Colonic mucosa (tissue), 4 donors: Measurements from ENCODE around the gene FGFR4. TPM values are rescaled to one million over a fixed set of nuclear protein-coding genes. Genes with fewer than 3 reads are reported as not detected.

Source experiments
- DNase-seq: peaks from one replicate; pipeline ENCODE4 v3.0.0-alpha.2; 2020
- H3K27ac ChIP-seq: fragments of 200-600 bp; one replicate; pipeline ENCODE4 v1.8.0; 2021
- H3K27me3 ChIP-seq: fragments of 200-600 bp; one replicate; pipeline ENCODE4 v1.8.0; 2021
- H3K36me3 ChIP-seq: fragments of 200-600 bp; one replicate; pipeline ENCODE4 v1.8.0; 2021
- H3K4me1 ChIP-seq: fragments of 200-600 bp; one replicate; pipeline ENCODE4 v1.8.0; 2021; ENCODE audit warnings: mild to moderate bottlenecking
- H3K4me3 ChIP-seq: fragments of 200-600 bp; one replicate; pipeline ENCODE4 v1.8.0; 2021
- H3K9ac ChIP-seq, 2 donors: one replicate each; pipeline ENCODE4 v1.7.0; 2013; ENCODE audit warnings: control low read depth in 2 of 2, low read depth in 2 of 2, low read length in 2 of 2
- H3K9me3 ChIP-seq: fragments of 200-600 bp; one replicate; pipeline ENCODE4 v1.8.0; 2021
- CTCF ChIP-seq: fragments of 200-600 bp; IDR thresholded peaks from one replicate; pipeline ENCODE4 v1.8.0; 2022; ENCODE audit warnings: antibody characterized with exemption, mild to moderate bottlenecking
- intact Hi-C: fragments of 100-400 bp; cut with DNase I; formaldehyde crosslinking; loops from one replicate; pipeline ENCODE4 v1.14.1; 2022
- total RNA-seq, 2 donors: library from RNA; stranded (reverse); fragmentation: NEBNext Ultra II Directional in 1 of 2; extraction: Animal tissue kit (Norgen Biotek cat#: 25700) in 1 of 2; gene quantifications; one replicate each; pipeline ENCODE4 v1.2.1, GENCODE V29; 2021
- donor health status: healthy.
- donor health status: DM: no; HTN: no; CAD: no.
- donor health status: DM: no; HTN: no; CAD: no.

The FGFR4 gene
- total RNA-seq, 2 donors from 2014 or later, result 58.7 to 118 TPM

GRCh38 chr5:177077335-177077734, 9.4 kb upstream of the FGFR4 start:
- no peak overlapping the region for H3K27ac ChIP-seq
- H3K9me3 ChIP-seq, result no peaks in the 10 kb centered on the region
- TF ChIP-seq CTCF, result no peak
- H3K36me3 ChIP-seq, result no peaks in the 10 kb centered on the region
- no peak overlapping the region for H3K9ac ChIP-seq
- H3K4me3 ChIP-seq, result no peak overlapping the region
- H3K4me1 ChIP-seq, result no peaks in the 10 kb centered on the region
- intact Hi-C loops, result loop anchor here (2.0 kb wide), 1 partner anchor 33 kb away; no protein-coding TSS in a partner anchor
- no peak for DNase-seq
- H3K27me3 ChIP-seq, result no peaks in the 10 kb centered on the region

GRCh38 chr5:177079606-177080005, 7.1 kb upstream of the FGFR4 start:
- no peak overlapping the region for H3K4me3 ChIP-seq
- no peaks in the 10 kb centered on the region for H3K9me3 ChIP-seq
- no peaks in the 10 kb centered on the region for H3K4me1 ChIP-seq
- H3K36me3 ChIP-seq, result no peaks in the 10 kb centered on the region
- intact Hi-C loops, result no loop called here
- TF ChIP-seq CTCF, result no peak
- H3K27me3 ChIP-seq, result no peaks in the 10 kb centered on the region
- no peak overlapping the region for H3K9ac ChIP-seq
- no peak for DNase-seq
- no peak overlapping the region for H3K27ac ChIP-seq

GRCh38 chr5:177080265-177080664, 6.5 kb upstream of the FGFR4 start:
- DNase-seq, result no peak
- intact Hi-C loops, result no loop called here
- Histone ChIP-seq H3K9me3 (no peaks in the 10 kb centered on the region), H3K4me1 (no peaks in the 10 kb centered on the region), H3K4me3 (no peak overlapping the region), H3K9ac (no peak overlapping the region), H3K27me3 (no peaks in the 10 kb centered on the region), H3K27ac (no peak overlapping the region), H3K36me3 (no peaks in the 10 kb centered on the region)
- TF ChIP-seq CTCF, result no peak

- no peaks in the 10 kb centered on the region for H3K36me3 ChIP-seq
- TF ChIP-seq CTCF, result no peak
- DNase-seq, result no peak
- H3K9me3 ChIP-seq, result no peaks in the 10 kb centered on the region
- no peaks in the 10 kb centered on the region for H3K27me3 ChIP-seq
- no peak overlapping the region for H3K9ac ChIP-seq
- no peaks in the 10 kb centered on the region for H3K4me1 ChIP-seq
- intact Hi-C loops, result no loop called here
- H3K27ac ChIP-seq, result no peak overlapping the region
- no peak overlapping the region for H3K4me3 ChIP-seq
Measured at GRCh38 chr5:177081859-177082258, 4.9 kb upstream of the FGFR4 start.

- Histone ChIP-seq H3K9ac (no peak overlapping the region), H3K4me3 (no peak overlapping the region), H3K9me3 (no peaks in the 10 kb centered on the region), H3K4me1 (no peaks in the 10 kb centered on the region), H3K36me3 (no peaks in the 10 kb centered on the region), H3K27ac (no peak overlapping the region), H3K27me3 (no peaks in the 10 kb centered on the region)
- DNase-seq, result no peak
- intact Hi-C loops, result no loop called here
- TF ChIP-seq CTCF, result no peak
Measured at GRCh38 chr5:177083357-177083756, 3.4 kb upstream of the FGFR4 start.

- Histone ChIP-seq H3K27me3 (no peaks in the 10 kb centered on the region), H3K4me1 (no peaks in the 10 kb centered on the region), H3K27ac (no peak overlapping the region), H3K9me3 (no peaks in the 10 kb centered on the region), H3K4me3 (no peak overlapping the region), H3K36me3 (no peaks in the 10 kb centered on the region), H3K9ac (no peak overlapping the region)
- no peak for DNase-seq
- TF ChIP-seq CTCF, result no peak
- intact Hi-C loops, result no loop called here
Measured at GRCh38 chr5:177084175-177084574, 2.5 kb upstream of the FGFR4 start.
